HEK293T (cell line): ENCODE data around the gene FGFR4.

Experiments
- CTCF ChIA-PET: fragments of 350-600 bp; formaldehyde crosslinking; extraction: SDS; loops from one replicate; lab custom pipeline; 2021; ENCODE audit warnings: antibody characterized with exemption, inconsistent platforms; lab: Yijun Ruan, JAX
- POLR2A ChIA-PET: fragments of 350-600 bp; formaldehyde crosslinking; extraction: SDS; loops from one replicate; lab custom pipeline; 2020; ENCODE audit warnings: antibody characterized with exemption, inconsistent platforms; lab: Yijun Ruan, JAX
- DNase-seq: peaks from one replicate; pipeline ENCODE4 v3.0.0; 2012; ENCODE audit warnings: mixed read lengths; ENCODE audit errors: extremely low spot score
- ARNT ChIP-seq: fragments of 450-650 bp; IDR thresholded peaks from 2 replicates; pipeline ENCODE4 v1.6.1; 2017; ENCODE audit warnings: mild to moderate bottlenecking
- BHLHE40 ChIP-seq: fragments of 450-650 bp; IDR thresholded peaks from 2 replicates; pipeline ENCODE4 v1.6.1; 2016; ENCODE audit warnings: mild to moderate bottlenecking, moderate library complexity, borderline replicate concordance
- CTBP1 ChIP-seq: fragments of 450-650 bp; IDR thresholded peaks from 2 replicates; pipeline ENCODE4 v1.6.1; 2016; ENCODE audit warnings: borderline replicate concordance
- ELF4 ChIP-seq: fragments of 450-650 bp; IDR thresholded peaks from 2 replicates; pipeline ENCODE4 v1.6.1; 2017; ENCODE audit warnings: antibody characterized with exemption
- FOXA1 ChIP-seq: fragments of 450-650 bp; IDR thresholded peaks from 2 replicates; pipeline ENCODE4 v1.6.1; 2016; ENCODE audit warnings: mild to moderate bottlenecking
- FOXK2 ChIP-seq: fragments of 450-650 bp; IDR thresholded peaks from 2 replicates; pipeline ENCODE4 v1.6.1; 2016; ENCODE audit warnings: mild to moderate bottlenecking
- FOXM1 ChIP-seq: fragments of 450-650 bp; IDR thresholded peaks from 2 replicates; pipeline ENCODE4 v1.6.1; 2017; ENCODE audit warnings: mild to moderate bottlenecking, borderline replicate concordance
- HDGF ChIP-seq: fragments of 450-650 bp; IDR thresholded peaks from 2 replicates; pipeline ENCODE4 v1.6.1; 2017; ENCODE audit warnings: antibody characterized with exemption, borderline replicate concordance
- L3MBTL2 ChIP-seq: fragments of 450-650 bp; conservative IDR thresholded peaks from 2 replicates; pipeline ENCODE4 v1.6.1; 2016; ENCODE audit warnings: mild to moderate bottlenecking
- LEF1 ChIP-seq: fragments of 450-650 bp; IDR thresholded peaks from 2 replicates; pipeline ENCODE4 v1.6.1; 2017; ENCODE audit warnings: mild to moderate bottlenecking, borderline replicate concordance
- NFRKB ChIP-seq: fragments of 450-650 bp; IDR thresholded peaks from 2 replicates; pipeline ENCODE4 v1.6.1; 2016; ENCODE audit warnings: mild to moderate bottlenecking, moderate library complexity
- PKNOX1 ChIP-seq: fragments of 450-650 bp; IDR thresholded peaks from 2 replicates; pipeline ENCODE4 v1.6.1; 2016
- SP1 ChIP-seq: fragments of 450-650 bp; IDR thresholded peaks from 2 replicates; pipeline ENCODE4 v1.6.1; 2017
- SUZ12 ChIP-seq: fragments of 450-650 bp; IDR thresholded peaks from 2 replicates; pipeline ENCODE4 v1.6.1; 2016; ENCODE audit warnings: mild to moderate bottlenecking
- TARDBP ChIP-seq: fragments of 450-650 bp; IDR thresholded peaks from 2 replicates; pipeline ENCODE4 v1.6.1; 2016
- ZNF384 ChIP-seq: fragments of 450-650 bp; IDR thresholded peaks from 2 replicates; pipeline ENCODE4 v1.6.1; 2016

The FGFR4 gene

GRCh38 chr5:177097016-177097985, 10.6 kb downstream of the FGFR4 start:
- no peak for DNase-seq
- no peak for TF ChIP-seq SP1
- no peak for TF ChIP-seq SUZ12
- no peak for TF ChIP-seq BHLHE40
- TF ChIP-seq FOXM1 = no peak
- no peak for TF ChIP-seq CTBP1
- no peak for TF ChIP-seq FOXK2
- TF ChIP-seq NFRKB = no peak
- TF ChIP-seq FOXA1 = no peak
- ChIA-PET CTCF (interaction anchor here (0.7 kb wide), 1 partner anchor 15 kb away, joined by 3 read pairs; no protein-coding TSS in a partner anchor), POLR2A (no interaction called here)

- ChIA-PET POLR2A (no interaction called here), CTCF (interaction anchor here (0.7 kb wide), 1 partner anchor 14 kb away, joined by 3 read pairs; no protein-coding TSS in a partner anchor)
- TF ChIP-seq NFRKB (no peak), ARNT (no peak), FOXA1 (no peak), PKNOX1 (no peak), LEF1 (no peak), SUZ12 (no peak), ZNF384 (no peak), TARDBP (no peak), BHLHE40 (no peak), FOXK2 (no peak), SP1 (no peak), FOXM1 (no peak), L3MBTL2 (no peak), HDGF (no peak), CTBP1 (no peak), ELF4 (no peak)
Observed at GRCh38 chr5:177098120-177098469, 11.4 kb downstream of the FGFR4 start.

GRCh38 chr5:177098470-177099141, 11.9 kb downstream of the FGFR4 start:
- DNase-seq = no peak
- TF ChIP-seq FOXA1 (no peak), ARNT (no peak), SP1 (no peak), FOXK2 (no peak), HDGF (no peak), LEF1 (no peak), L3MBTL2 (no peak), FOXM1 (no peak), NFRKB (no peak), BHLHE40 (no peak), ZNF384 (no peak), ELF4 (no peak), SUZ12 (no peak), TARDBP (no peak), PKNOX1 (no peak), CTBP1 (no peak)
- ChIA-PET POLR2A (no interaction called here), CTCF (interaction anchor here (0.7 kb wide), 1 partner anchor 13 kb away, joined by 3 read pairs; no protein-coding TSS in a partner anchor)

More at GRCh38 chr5:177098120-177098469, 11.4 kb downstream of the FGFR4 start:
- no peak for DNase-seq

- CTCF ChIA-PET = interaction anchor here (2.1 kb wide), 1 partner anchor 13 kb away, joined by 5 read pairs; no protein-coding TSS in a partner anchor
- POLR2A ChIA-PET = no interaction called here
- TF ChIP-seq FOXM1 = no peak
- TF ChIP-seq ELF4 = no peak
- TF ChIP-seq PKNOX1 = no peak
- no peak for TF ChIP-seq ARNT
- no peak for TF ChIP-seq ZNF384
- TF ChIP-seq SUZ12 = no peak
- TF ChIP-seq CTBP1 = no peak
- TF ChIP-seq FOXK2 = no peak
- TF ChIP-seq HDGF = no peak
- no peak for TF ChIP-seq BHLHE40
- no peak for TF ChIP-seq LEF1
- TF ChIP-seq TARDBP = no peak
- no peak for TF ChIP-seq L3MBTL2
- no peak for TF ChIP-seq SP1
- TF ChIP-seq FOXA1 = no peak
- no peak for DNase-seq
Observed at GRCh38 chr5:177099422-177100093, 12.8 kb downstream of the FGFR4 start.

- ChIA-PET POLR2A (interaction anchor here (0.9 kb wide), 1 partner anchor 11 kb away, joined by 3 read pairs; no protein-coding TSS in a partner anchor), CTCF (interaction anchor here (2.1 kb wide), 1 partner anchor 11 kb away, joined by 5 read pairs; no protein-coding TSS in a partner anchor)
- DNase-seq = no peak
- no peak for TF ChIP-seq NFRKB
- no peak for TF ChIP-seq SP1
- no peak for TF ChIP-seq CTBP1
- no peak for TF ChIP-seq HDGF
- TF ChIP-seq FOXK2 = no peak
- no peak for TF ChIP-seq BHLHE40
- TF ChIP-seq FOXA1 = no peak
- no peak for TF ChIP-seq PKNOX1
- no peak for TF ChIP-seq TARDBP
- no peak for TF ChIP-seq L3MBTL2
- TF ChIP-seq ELF4 = no peak
- no peak for TF ChIP-seq ZNF384
- TF ChIP-seq LEF1 = no peak
- TF ChIP-seq ARNT = no peak
- no peak for TF ChIP-seq SUZ12
- TF ChIP-seq FOXM1 = no peak
Observed at GRCh38 chr5:177100714-177101121, 14.0 kb downstream of the FGFR4 start.
